H9 (cell line): ENCODE data around the gene IST1. TPM values are rescaled to one million over a fixed set of nuclear protein-coding genes. Genes with fewer than 3 reads are reported as not detected.

Experiments used
- DNase-seq: peaks from one replicate; pipeline ENCODE4 v3.0.0-alpha.2; 2017
- H2AFZ ChIP-seq: one replicate; pipeline ENCODE4 v1.6.1; 2013; ENCODE audit warnings: mild to moderate bottlenecking, low read length, control low read depth, moderate library complexity
- H2AK5ac ChIP-seq: 2 replicates; pipeline ENCODE4 v1.6.1; 2013; ENCODE audit warnings: low read length, control low read depth, mixed read lengths; ENCODE audit not compliant: insufficient read length
- H2BK120ac ChIP-seq: one replicate; pipeline ENCODE4 v1.6.1; 2013; ENCODE audit warnings: low read depth, mild to moderate bottlenecking, low read length, control low read depth, inconsistent platforms; ENCODE audit not compliant: poor library complexity, severe bottlenecking
- H2BK12ac ChIP-seq: 2 replicates; pipeline ENCODE4 v1.6.1; 2013; ENCODE audit warnings: low read length, control low read depth, mixed read lengths, low read depth; ENCODE audit not compliant: insufficient read length
- H2BK15ac ChIP-seq: 2 replicates; pipeline ENCODE4 v1.6.1; 2013; ENCODE audit warnings: low read depth, low read length, control low read depth
- H2BK20ac ChIP-seq: one replicate; pipeline ENCODE4 v1.6.1; 2013; ENCODE audit warnings: low read depth, mild to moderate bottlenecking, low read length, control low read depth, inconsistent platforms; ENCODE audit not compliant: poor library complexity, severe bottlenecking
- H2BK5ac ChIP-seq: 2 replicates; pipeline ENCODE4 v1.6.1; 2013; ENCODE audit warnings: low read length, control low read depth, mixed read lengths; ENCODE audit not compliant: insufficient read length
- H3K14ac ChIP-seq: 2 replicates; pipeline ENCODE4 v1.6.1; 2013; ENCODE audit warnings: low read length, control low read depth; ENCODE audit not compliant: insufficient read depth
- H3K18ac ChIP-seq: 2 replicates; pipeline ENCODE4 v1.6.1; 2013; ENCODE audit warnings: low read depth, mild to moderate bottlenecking, mixed read lengths, low read length, control low read depth; ENCODE audit not compliant: insufficient read length
- H3K23ac ChIP-seq: 2 replicates; pipeline ENCODE4 v1.6.1; 2013; ENCODE audit warnings: low read length, control low read depth, mixed read lengths, low read depth; ENCODE audit not compliant: insufficient read length
- H3K23me2 ChIP-seq: 2 replicates; pipeline ENCODE4 v1.6.1; 2013; ENCODE audit warnings: low read depth, mild to moderate bottlenecking, mixed read lengths, low read length, control low read depth; ENCODE audit not compliant: insufficient read length, poor library complexity, severe bottlenecking
- H3K27ac ChIP-seq: 2 replicates; pipeline ENCODE4 v1.5.1; 2013; ENCODE audit warnings: low read length, control low read depth, mixed read lengths, low read depth; ENCODE audit not compliant: insufficient read length
- H3K27me3 ChIP-seq: 2 replicates; pipeline ENCODE4 v1.6.1; 2013; ENCODE audit warnings: low read length, control low read depth, inconsistent platforms; ENCODE audit not compliant: insufficient read depth
- H3K4ac ChIP-seq: 2 replicates; pipeline ENCODE4 v1.6.1; 2013; ENCODE audit warnings: low read depth, mild to moderate bottlenecking, control low read depth, inconsistent platforms, low read length, moderate library complexity
- H3K4me1 ChIP-seq: 2 replicates; pipeline ENCODE4 v1.6.1; 2013; ENCODE audit warnings: low read length, control low read depth, inconsistent platforms; ENCODE audit not compliant: insufficient read depth
- H3K4me2 ChIP-seq: 2 replicates; pipeline ENCODE4 v1.6.1; 2013; ENCODE audit warnings: low read length, control low read depth, mixed read lengths; ENCODE audit not compliant: insufficient read length, insufficient read depth
- H3K56ac ChIP-seq: 2 replicates; pipeline ENCODE4 v1.6.1; 2013; ENCODE audit warnings: low read depth, mild to moderate bottlenecking, mixed read lengths, low read length, control low read depth; ENCODE audit not compliant: insufficient read length
- H3K79me1 ChIP-seq: 2 replicates; pipeline ENCODE4 v1.6.1; 2013; ENCODE audit warnings: low read depth, mild to moderate bottlenecking, moderate library complexity, low read length, control low read depth, inconsistent platforms; ENCODE audit not compliant: insufficient read depth, poor library complexity, severe bottlenecking
- H3K79me2 ChIP-seq: 2 replicates; pipeline ENCODE4 v1.6.1; 2013; ENCODE audit warnings: low read length, control low read depth, inconsistent platforms; ENCODE audit not compliant: insufficient read depth
- H3K9ac ChIP-seq: 2 replicates; pipeline ENCODE4 v1.6.1; 2013; ENCODE audit warnings: low read length, control low read depth, mixed read lengths; ENCODE audit not compliant: insufficient read length; ENCODE audit errors: extremely low read depth
- H3K9me3 ChIP-seq: one replicate; pipeline ENCODE4 v1.6.1; 2013; ENCODE audit warnings: low read depth, low read length, inconsistent platforms; ENCODE audit not compliant: control insufficient read depth
- H3T11ph ChIP-seq: one replicate; pipeline ENCODE4 v1.6.1; 2013; ENCODE audit warnings: mild to moderate bottlenecking, low read length, control low read depth, inconsistent platforms
- H4K20me1 ChIP-seq: one replicate; pipeline ENCODE4 v1.6.1; 2013; ENCODE audit not compliant: control insufficient read depth, insufficient read length, insufficient read depth
- H4K5ac ChIP-seq: 2 replicates; pipeline ENCODE4 v1.6.1; 2013; ENCODE audit warnings: low read depth, mild to moderate bottlenecking, mixed read lengths, low read length, control low read depth; ENCODE audit not compliant: insufficient read length
- H4K8ac ChIP-seq: replicated peaks from 2 replicates; pipeline ENCODE4 v1.6.1; 2013; ENCODE audit warnings: low read length, control low read depth, mixed read lengths, low read depth; ENCODE audit not compliant: insufficient read length
- H4K91ac ChIP-seq: 2 replicates; pipeline ENCODE4 v1.6.1; 2013; ENCODE audit warnings: low read depth, mild to moderate bottlenecking, moderate library complexity, mixed read lengths, low read length, control low read depth; ENCODE audit not compliant: insufficient read length
- H3K27ac Mint-ChIP-seq, 3 experiments: 2 replicates in 2 of 3; 3 replicates in 1 of 3; pipeline ENCODE4 v1.8.0; 2020 to 2021; ENCODE audit warnings: mixed read lengths in 3 of 3, mild to moderate bottlenecking in 1 of 3, moderate library complexity in 1 of 3
- H3K27me3 Mint-ChIP-seq: 2 replicates; pipeline ENCODE4 v1.8.0; 2021; ENCODE audit warnings: low read depth, mild to moderate bottlenecking, moderate library complexity, mixed read lengths
- H3K36me3 Mint-ChIP-seq, 3 experiments: 2 replicates in 2 of 3; 3 replicates in 1 of 3; pipeline ENCODE4 v1.8.0; 2020 to 2021; ENCODE audit warnings: low read depth in 3 of 3, mixed read lengths in 3 of 3; ENCODE audit not compliant: insufficient read depth in 1 of 3
- H3K4me1 Mint-ChIP-seq, 2 experiments: 2 replicates each; pipeline ENCODE4 v1.8.0; 2020; ENCODE audit warnings: mixed read lengths in 2 of 2
- H3K4me3 Mint-ChIP-seq, 2 experiments: 2 replicates in 1 of 2; 3 replicates in 1 of 2; pipeline ENCODE4 v1.8.0; 2020 to 2021; ENCODE audit warnings: mild to moderate bottlenecking in 2 of 2, mixed read lengths in 2 of 2, moderate library complexity in 1 of 2
- H3K9me3 Mint-ChIP-seq, 2 experiments: 2 replicates in 1 of 2; 3 replicates in 1 of 2; pipeline ENCODE4 v1.8.0; 2020; ENCODE audit warnings: mild to moderate bottlenecking in 2 of 2, mixed read lengths in 2 of 2, moderate library complexity in 1 of 2
- WGBS: extraction: QIAGEN DNeasy Blood & Tissue Kit; methylation state at CpG from one replicate; pipeline ENCODE4 v1.1.7; 2013; ENCODE audit warnings: missing lambda C conversion rate, low lambda C conversion rate, mixed read lengths; ENCODE audit not compliant: insufficient read length; ENCODE audit errors: extremely low coverage; 5-methylcytosine and 5-hydroxymethylcytosine counted together
- total RNA-seq: library from RNA; stranded (reverse); gene quantifications from 2 replicates; pipeline ENCODE4 v1.2.1, GENCODE V29; 2021
- TF ChIP-seq, protein P1 (sequence below): fragments of 200-600 bp; sonication (generic); conservative IDR thresholded peaks from 3 replicates; pipeline ENCODE4 v1.8.0; 2021; ENCODE audit warnings: antibody characterized with exemption, mild to moderate bottlenecking

Gene IST1
- total RNA-seq, 1 experiment from 2014 or later: 263 TPM

DNA sequence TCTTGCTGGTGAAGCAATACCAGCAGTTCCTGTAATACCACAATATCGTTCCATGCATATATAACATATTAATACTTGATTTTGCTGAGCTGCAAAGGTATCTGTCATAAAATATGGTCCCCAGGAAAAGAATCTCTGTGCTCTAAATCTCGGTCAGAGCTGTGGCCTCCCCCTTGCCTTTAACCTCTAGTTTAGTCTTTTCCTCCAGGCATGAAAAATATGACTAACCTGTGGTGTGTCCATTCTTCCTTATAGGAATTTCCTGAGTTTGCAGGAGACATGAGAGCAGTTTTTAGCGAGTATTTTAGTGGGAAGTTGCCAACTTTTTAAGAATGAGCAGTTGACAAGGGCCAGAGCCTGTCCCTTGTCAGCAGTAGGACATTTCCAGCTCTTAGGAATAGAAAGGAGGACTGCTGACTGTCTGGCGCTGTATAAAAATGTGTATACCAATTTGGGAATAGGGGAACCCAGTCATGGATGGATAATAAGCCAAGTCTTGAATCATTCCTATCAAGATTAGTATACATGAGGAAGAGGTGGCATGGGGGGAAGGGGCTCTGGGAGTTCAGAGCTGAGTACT lies 40.9 kb upstream of the IST1 start:
- Histone ChIP-seq H4K5ac (no peak overlapping the region), H3K79me1 (no peaks in the 10 kb centered on the region), H4K8ac (no peak overlapping the region), H3K14ac (no peak overlapping the region), H3K4ac (no peak overlapping the region), H2BK12ac (no peak overlapping the region), H3K23ac (no peak overlapping the region), H2BK20ac (no peak overlapping the region), H3T11ph (no peak overlapping the region), H3K9me3 (no peaks in the 10 kb centered on the region), H4K91ac (no peak overlapping the region), H2BK120ac (no peak overlapping the region), H3K23me2 (no peaks in the 10 kb centered on the region), H4K20me1 (no peaks in the 10 kb centered on the region), H3K4me2 (no peak overlapping the region), H3K56ac (no peak overlapping the region), H3K79me2 (no peaks in the 10 kb centered on the region; the same call in 1 of the 2 replicates), H2AK5ac (no peak overlapping the region), H2BK15ac (no peak overlapping the region), H3K18ac (no peak overlapping the region), H2AFZ (no peak overlapping the region), H2BK5ac (no peak overlapping the region), H3K27ac (no peak overlapping the region), H3K27me3 (no peaks in the 10 kb centered on the region), H3K4me1 (no peaks in the 10 kb centered on the region), H3K9ac (no peak overlapping the region)
- TF ChIP-seq, protein P1, sequence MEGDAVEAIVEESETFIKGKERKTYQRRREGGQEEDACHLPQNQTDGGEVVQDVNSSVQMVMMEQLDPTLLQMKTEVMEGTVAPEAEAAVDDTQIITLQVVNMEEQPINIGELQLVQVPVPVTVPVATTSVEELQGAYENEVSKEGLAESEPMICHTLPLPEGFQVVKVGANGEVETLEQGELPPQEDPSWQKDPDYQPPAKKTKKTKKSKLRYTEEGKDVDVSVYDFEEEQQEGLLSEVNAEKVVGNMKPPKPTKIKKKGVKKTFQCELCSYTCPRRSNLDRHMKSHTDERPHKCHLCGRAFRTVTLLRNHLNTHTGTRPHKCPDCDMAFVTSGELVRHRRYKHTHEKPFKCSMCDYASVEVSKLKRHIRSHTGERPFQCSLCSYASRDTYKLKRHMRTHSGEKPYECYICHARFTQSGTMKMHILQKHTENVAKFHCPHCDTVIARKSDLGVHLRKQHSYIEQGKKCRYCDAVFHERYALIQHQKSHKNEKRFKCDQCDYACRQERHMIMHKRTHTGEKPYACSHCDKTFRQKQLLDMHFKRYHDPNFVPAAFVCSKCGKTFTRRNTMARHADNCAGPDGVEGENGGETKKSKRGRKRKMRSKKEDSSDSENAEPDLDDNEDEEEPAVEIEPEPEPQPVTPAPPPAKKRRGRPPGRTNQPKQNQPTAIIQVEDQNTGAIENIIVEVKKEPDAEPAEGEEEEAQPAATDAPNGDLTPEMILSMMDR: no peak
- H3K4me1 Mint-ChIP-seq: no peaks in the 10 kb centered on the region
- no peak for DNase-seq
- WGBS: no CpG with 5 or more reads among the region's 4 CpGs
- H3K27ac Mint-ChIP-seq: peak overlapping the region in 1 of 3 experiments; percentile 28; a peak in 1 of 7 replicates
- H3K4me3 Mint-ChIP-seq: no peak overlapping the region
- H3K36me3 Mint-ChIP-seq: peaks cover 11 to 55% (median 34%) of the 10 kb centered on the region in 3 experiments; a peak in 6 of 7 replicates
- no peaks in the 10 kb centered on the region; the same call in 1 of the 2 replicates for H3K27me3 Mint-ChIP-seq
- H3K9me3 Mint-ChIP-seq: no peaks in the 10 kb centered on the region
